GM12878 (cell line): ENCODE data around the gene SSC4D. TPM values are rescaled to one million over a fixed set of nuclear protein-coding genes. Genes with fewer than 3 reads are reported as not detected.
A peak's percentile ranks its signal among the peaks of the same experiment; 100 is the strongest.

Source experiments
- ATF3 ChIP-seq: IDR thresholded peaks from 2 replicates; pipeline ENCODE4 v1.6.1; 2011; ENCODE audit warnings: low read depth, mild to moderate bottlenecking, low read length, moderate library complexity, borderline replicate concordance; ENCODE audit errors: extremely low read depth
- EED ChIP-seq: sonication (generic); IDR thresholded peaks from 2 replicates; pipeline ENCODE4 v1.6.1; 2016; ENCODE audit warnings: antibody characterized with exemption, low read depth
- IKZF1 ChIP-seq: fragments of 450-650 bp; conservative IDR thresholded peaks from 2 replicates; pipeline ENCODE4 v1.6.1; 2017; ENCODE audit warnings: antibody characterized with exemption, mild to moderate bottlenecking
- IKZF2 ChIP-seq, 2 experiments: fragments of 450-650 bp; IDR thresholded peaks; 2 replicates each; pipeline ENCODE4 v1.6.1; 2017; ENCODE audit warnings: mild to moderate bottlenecking in 2 of 2, moderate library complexity in 2 of 2
- MTA2 ChIP-seq: fragments of 450-650 bp; IDR thresholded peaks from 2 replicates; pipeline ENCODE4 v1.6.1; 2016; ENCODE audit warnings: low read depth, mild to moderate bottlenecking, moderate library complexity
- MYC ChIP-seq: IDR thresholded peaks from 2 replicates; pipeline ENCODE4 v1.6.1; 2011; ENCODE audit warnings: mild to moderate bottlenecking, low read length, moderate library complexity, inconsistent platforms; ENCODE audit not compliant: insufficient read depth, insufficient replicate concordance, insufficient read length, severe bottlenecking
- NRF1 ChIP-seq: conservative IDR thresholded peaks from 2 replicates; pipeline ENCODE4 v1.6.1; 2011; ENCODE audit warnings: mild to moderate bottlenecking, low read depth, low read length, improper control_type of control experiment
- PAX5 ChIP-seq: IDR thresholded peaks from 2 replicates; pipeline ENCODE4 v1.6.1; 2011; ENCODE audit warnings: low read depth, low read length, borderline replicate concordance
- PBX3 ChIP-seq: IDR thresholded peaks from 2 replicates; pipeline ENCODE4 v1.6.1; 2011; ENCODE audit warnings: mild to moderate bottlenecking, low read depth, low read length, moderate library complexity; ENCODE audit not compliant: insufficient replicate concordance
- POLR2AphosphoS2 ChIP-seq: IDR thresholded peaks from 2 replicates; pipeline ENCODE4 v1.6.1; 2011; ENCODE audit warnings: low read depth, mild to moderate bottlenecking, low read length, improper control_type of control experiment, moderate library complexity
- SMC3 ChIP-seq: IDR thresholded peaks from 2 replicates; pipeline ENCODE4 v1.6.1; 2011; ENCODE audit warnings: low read length, improper control_type of control experiment, borderline replicate concordance
- YY1 ChIP-seq: IDR thresholded peaks from 2 replicates; pipeline ENCODE4 v1.6.1; 2011; ENCODE audit warnings: low read depth, mild to moderate bottlenecking, low read length
- ZNF207 ChIP-seq: fragments of 450-650 bp; IDR thresholded peaks from 2 replicates; pipeline ENCODE4 v1.6.1; 2014; ENCODE audit warnings: antibody characterized with exemption, mild to moderate bottlenecking, borderline replicate concordance
- polyA plus RNA-seq, 11 experiments: library from polyadenylated mRNA; depleted of rRNA in 4 of 11; unstranded in 6 of 11; stranded (reverse) in 5 of 11; fragments of >200 nt; fragmentation: Nextera tagmentation in 4 of 11; fragmentation: Illumina TruSeq in 1 of 11; extraction: Ambion mirVana in 4 of 11; extraction: Trizol in 1 of 11; gene quantifications; 1 replicate in 1 of 11; 2 replicates in 10 of 11; pipeline versions ENCODE4 v1.2.1 to v1.2.3, GENCODE V29; 2011 to 2016; ENCODE audit warnings: inconsistent platforms in 2 of 11, missing spikeins in 2 of 11, low read depth in 1 of 11
- total RNA-seq, 4 experiments: library from RNA; depleted of rRNA in 3 of 4; stranded (reverse); fragments of >200 nt in 3 of 4; fragmentation: Illumina TruSeq in 1 of 4; extraction: Trizol in 1 of 4; gene quantifications; 2 replicates each; pipeline versions ENCODE4 v1.2.1 to v1.2.3, GENCODE V29; 2013 to 2021
- TF ChIP-seq, protein P1 (sequence below): fragments of 450-650 bp; IDR thresholded peaks from 2 replicates; pipeline ENCODE4 v1.6.1; 2017; ENCODE audit warnings: mild to moderate bottlenecking, moderate library complexity
- TF ChIP-seq, protein P2 (sequence below): IDR thresholded peaks from 2 replicates; pipeline ENCODE4 v1.6.1; 2011; ENCODE audit warnings: low read depth, low read length, improper control_type of control experiment, borderline replicate concordance
- TF ChIP-seq, protein P3 (sequence below): fragments of 450-650 bp; formaldehyde crosslinking; IDR thresholded peaks from 2 replicates; pipeline ENCODE4 v1.5.0; 2022; ENCODE audit warnings: mild to moderate bottlenecking, missing genetic modification characterization

SSC4D gene
- total and polyA plus RNA-seq, 10 of the 15 experiments (the other 5 are each of a cell fraction or from before 2014, with no cell fraction given): 0.08 to 0.79 (median 0.25) TPM; not detected in 1

DNA sequence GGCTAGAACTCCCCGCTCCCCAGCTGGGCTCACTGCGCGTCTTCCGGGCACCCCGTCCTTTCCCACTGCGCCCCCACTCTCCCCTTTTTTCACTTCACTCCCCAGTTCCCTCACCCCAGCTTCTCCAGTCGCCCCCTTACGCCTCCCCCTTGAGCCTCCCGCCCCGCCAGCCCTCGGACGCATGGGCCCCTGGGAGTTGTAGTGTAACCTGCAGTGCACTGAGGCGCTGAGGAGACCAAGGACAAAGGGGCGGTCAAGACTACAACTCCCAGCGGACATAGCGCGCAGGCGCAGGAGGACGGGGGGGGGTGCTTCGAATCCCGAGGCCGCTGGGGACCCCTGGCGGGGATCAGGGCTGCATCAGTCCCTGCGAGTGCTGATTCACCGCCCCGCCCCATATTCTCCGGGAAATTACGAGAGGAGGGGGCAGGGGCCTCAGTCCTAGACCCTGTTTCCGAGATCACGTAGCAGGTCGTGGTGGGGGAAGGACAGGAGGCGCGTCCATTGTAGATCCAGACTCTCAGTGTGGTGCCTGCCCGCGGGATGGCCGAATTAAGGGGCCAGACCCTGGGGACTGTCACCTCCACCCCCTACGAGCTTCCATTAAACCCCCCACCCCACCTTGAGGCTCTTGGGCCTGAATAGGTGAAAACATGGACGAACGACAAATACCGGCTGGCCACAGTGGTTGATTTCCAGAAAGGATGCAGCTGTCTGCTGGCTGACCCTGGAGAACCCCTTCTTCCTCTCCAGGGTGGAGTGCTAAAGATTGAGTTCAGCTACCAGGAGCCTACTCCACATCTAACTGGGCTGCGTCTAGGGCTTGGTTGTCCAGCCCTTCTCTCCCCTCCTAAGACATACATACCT, 50.2 kb downstream of the SSC4D start (continued):
- TF ChIP-seq PBX3 (no peak), PAX5 (peak; percentile 71; the same call in 1 of the 2 replicates), IKZF2 (IDR thresholded peaks at IDR 0.05) (peak; percentile 49 to 62; a peak in 3 of 4 replicates), ATF3 (peak; percentile 31; the same call in 1 of the 2 replicates), MTA2 (peak; percentile 70), YY1 (peak; percentile 44; the same call in 1 of the 2 replicates), POLR2AphosphoS2 (no peak), SMC3 (peak; percentile 49), EED (peak; percentile 33; the same call in 1 of the 2 replicates), ZNF207 (no peak), IKZF1 (peak; percentile 93), MYC (no peak), NRF1 (peak; percentile 60)
- TF ChIP-seq, protein P1, sequence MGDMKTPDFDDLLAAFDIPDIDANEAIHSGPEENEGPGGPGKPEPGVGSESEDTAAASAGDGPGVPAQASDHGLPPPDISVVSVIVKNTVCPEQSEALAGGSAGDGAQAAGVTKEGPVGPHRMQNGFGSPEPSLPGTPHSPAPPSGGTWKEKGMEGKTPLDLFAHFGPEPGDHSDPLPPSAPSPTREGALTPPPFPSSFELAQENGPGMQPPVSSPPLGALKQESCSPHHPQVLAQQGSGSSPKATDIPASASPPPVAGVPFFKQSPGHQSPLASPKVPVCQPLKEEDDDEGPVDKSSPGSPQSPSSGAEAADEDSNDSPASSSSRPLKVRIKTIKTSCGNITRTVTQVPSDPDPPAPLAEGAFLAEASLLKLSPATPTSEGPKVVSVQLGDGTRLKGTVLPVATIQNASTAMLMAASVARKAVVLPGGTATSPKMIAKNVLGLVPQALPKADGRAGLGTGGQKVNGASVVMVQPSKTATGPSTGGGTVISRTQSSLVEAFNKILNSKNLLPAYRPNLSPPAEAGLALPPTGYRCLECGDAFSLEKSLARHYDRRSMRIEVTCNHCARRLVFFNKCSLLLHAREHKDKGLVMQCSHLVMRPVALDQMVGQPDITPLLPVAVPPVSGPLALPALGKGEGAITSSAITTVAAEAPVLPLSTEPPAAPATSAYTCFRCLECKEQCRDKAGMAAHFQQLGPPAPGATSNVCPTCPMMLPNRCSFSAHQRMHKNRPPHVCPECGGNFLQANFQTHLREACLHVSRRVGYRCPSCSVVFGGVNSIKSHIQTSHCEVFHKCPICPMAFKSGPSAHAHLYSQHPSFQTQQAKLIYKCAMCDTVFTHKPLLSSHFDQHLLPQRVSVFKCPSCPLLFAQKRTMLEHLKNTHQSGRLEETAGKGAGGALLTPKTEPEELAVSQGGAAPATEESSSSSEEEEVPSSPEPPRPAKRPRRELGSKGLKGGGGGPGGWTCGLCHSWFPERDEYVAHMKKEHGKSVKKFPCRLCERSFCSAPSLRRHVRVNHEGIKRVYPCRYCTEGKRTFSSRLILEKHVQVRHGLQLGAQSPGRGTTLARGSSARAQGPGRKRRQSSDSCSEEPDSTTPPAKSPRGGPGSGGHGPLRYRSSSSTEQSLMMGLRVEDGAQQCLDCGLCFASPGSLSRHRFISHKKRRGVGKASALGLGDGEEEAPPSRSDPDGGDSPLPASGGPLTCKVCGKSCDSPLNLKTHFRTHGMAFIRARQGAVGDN: peak; percentile 35
- TF ChIP-seq, protein P2, sequence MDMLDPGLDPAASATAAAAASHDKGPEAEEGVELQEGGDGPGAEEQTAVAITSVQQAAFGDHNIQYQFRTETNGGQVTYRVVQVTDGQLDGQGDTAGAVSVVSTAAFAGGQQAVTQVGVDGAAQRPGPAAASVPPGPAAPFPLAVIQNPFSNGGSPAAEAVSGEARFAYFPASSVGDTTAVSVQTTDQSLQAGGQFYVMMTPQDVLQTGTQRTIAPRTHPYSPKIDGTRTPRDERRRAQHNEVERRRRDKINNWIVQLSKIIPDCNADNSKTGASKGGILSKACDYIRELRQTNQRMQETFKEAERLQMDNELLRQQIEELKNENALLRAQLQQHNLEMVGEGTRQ: no peak
- TF ChIP-seq, protein P3, sequence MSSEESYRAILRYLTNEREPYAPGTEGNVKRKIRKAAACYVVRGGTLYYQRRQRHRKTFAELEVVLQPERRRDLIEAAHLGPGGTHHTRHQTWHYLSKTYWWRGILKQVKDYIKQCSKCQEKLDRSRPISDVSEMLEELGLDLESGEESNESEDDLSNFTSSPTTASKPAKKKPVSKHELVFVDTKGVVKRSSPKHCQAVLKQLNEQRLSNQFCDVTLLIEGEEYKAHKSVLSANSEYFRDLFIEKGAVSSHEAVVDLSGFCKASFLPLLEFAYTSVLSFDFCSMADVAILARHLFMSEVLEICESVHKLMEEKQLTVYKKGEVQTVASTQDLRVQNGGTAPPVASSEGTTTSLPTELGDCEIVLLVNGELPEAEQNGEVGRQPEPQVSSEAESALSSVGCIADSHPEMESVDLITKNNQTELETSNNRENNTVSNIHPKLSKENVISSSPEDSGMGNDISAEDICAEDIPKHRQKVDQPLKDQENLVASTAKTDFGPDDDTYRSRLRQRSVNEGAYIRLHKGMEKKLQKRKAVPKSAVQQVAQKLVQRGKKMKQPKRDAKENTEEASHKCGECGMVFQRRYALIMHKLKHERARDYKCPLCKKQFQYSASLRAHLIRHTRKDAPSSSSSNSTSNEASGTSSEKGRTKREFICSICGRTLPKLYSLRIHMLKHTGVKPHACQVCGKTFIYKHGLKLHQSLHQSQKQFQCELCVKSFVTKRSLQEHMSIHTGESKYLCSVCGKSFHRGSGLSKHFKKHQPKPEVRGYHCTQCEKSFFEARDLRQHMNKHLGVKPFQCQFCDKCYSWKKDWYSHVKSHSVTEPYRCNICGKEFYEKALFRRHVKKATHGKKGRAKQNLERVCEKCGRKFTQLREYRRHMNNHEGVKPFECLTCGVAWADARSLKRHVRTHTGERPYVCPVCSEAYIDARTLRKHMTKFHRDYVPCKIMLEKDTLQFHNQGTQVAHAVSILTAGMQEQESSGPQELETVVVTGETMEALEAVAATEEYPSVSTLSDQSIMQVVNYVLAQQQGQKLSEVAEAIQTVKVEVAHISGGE: no peak
